CD4-positive, alpha-beta T cell treated with Interleukin-12 subunit alpha and Interleukin-12 subunit beta, for 1 hour (primary cell): ENCODE data around the gene SLX9.

Experiments used
- DNase-seq: peaks from one replicate; pipeline ENCODE4 v3.0.0-alpha.2; 2020

The SLX9 gene

GRCh38 chr21:44939532-44940115 lies at the start of gene SLX9:
Gene SLX9, plus strand, starts transcription at chr21:44940029. Its CDS starts 29 bp downstream, at chr21:44940058.
- peak; percentile 83 for DNase-seq

GRCh38 chr21:44890338-44890931 lies 49.4 kb upstream of the SLX9 start:
- DNase-seq, result no peak

- no peak for DNase-seq
Observed at GRCh38 chr21:44890961-44891541, 48.8 kb upstream of the SLX9 start.

- no peak for DNase-seq
Observed at GRCh38 chr21:44891631-44892031, 48.2 kb upstream of the SLX9 start.

GRCh38 chr21:44892095-44892494 lies 47.7 kb upstream of the SLX9 start:
- DNase-seq, result no peak

- peak; percentile 83 for DNase-seq
Observed at GRCh38 chr21:44892536-44893277, 47.1 kb upstream of the SLX9 start.

- DNase-seq, result no peak
Observed at GRCh38 chr21:44893278-44893556, 46.6 kb upstream of the SLX9 start.

GRCh38 chr21:44893948-44894656 lies 45.7 kb upstream of the SLX9 start:
- DNase-seq, result no peak

GRCh38 chr21:44894687-44895302 lies 45.0 kb upstream of the SLX9 start:
- DNase-seq, result no peak

GRCh38 chr21:44895859-44896258 lies 44.0 kb upstream of the SLX9 start:
- DNase-seq, result no peak

- DNase-seq, result no peak
Observed at GRCh38 chr21:44896561-44897286, 43.1 kb upstream of the SLX9 start.

GRCh38 chr21:44897326-44898010 lies 42.4 kb upstream of the SLX9 start:
- no peak for DNase-seq

GRCh38 chr21:44898011-44898488 lies 41.8 kb upstream of the SLX9 start:
- no peak for DNase-seq

GRCh38 chr21:44898851-44899767 lies 40.7 kb upstream of the SLX9 start:
- DNase-seq, result no peak

GRCh38 chr21:44899768-44900558 lies 39.9 kb upstream of the SLX9 start:
- no peak for DNase-seq

- DNase-seq, result no peak
Observed at GRCh38 chr21:44900559-44901251, 39.1 kb upstream of the SLX9 start.

GRCh38 chr21:44901391-44902074 lies 38.3 kb upstream of the SLX9 start:
- no peak for DNase-seq
